Parathyroid adenoma (tissue), 2 donors: Measurements from ENCODE around the gene H3-3A.

Source experiments
- H2AFZ ChIP-seq: fragments of 300-600 bp; sonication (generic); one replicate; pipeline ENCODE4 v1.7.0; 2017; ENCODE audit warnings: antibody characterized with exemption, mild to moderate bottlenecking
- H3K27ac ChIP-seq: fragments of 300-600 bp; sonication (generic); one replicate; pipeline ENCODE4 v1.7.0; 2017
- H3K27me3 ChIP-seq: fragments of 300-600 bp; sonication (generic); one replicate; pipeline ENCODE4 v1.7.0; 2017; ENCODE audit warnings: low read length; ENCODE audit not compliant: control insufficient read depth, insufficient read depth
- H3K36me3 ChIP-seq: fragments of 300-600 bp; sonication (generic); one replicate; pipeline ENCODE4 v1.7.0; 2017; ENCODE audit warnings: low read length; ENCODE audit not compliant: control insufficient read depth, insufficient read depth
- H3K4me1 ChIP-seq: fragments of 300-600 bp; sonication (generic); one replicate; pipeline ENCODE4 v1.7.0; 2017; ENCODE audit warnings: control low read depth
- H3K4me2 ChIP-seq: fragments of 300-600 bp; sonication (generic); one replicate; pipeline ENCODE4 v1.7.0; 2017; ENCODE audit warnings: low read length
- H3K4me3 ChIP-seq: fragments of 300-600 bp; sonication (generic); one replicate; pipeline ENCODE4 v1.7.0; 2017; ENCODE audit warnings: low read depth, low read length
- H3K79me2 ChIP-seq: fragments of 300-600 bp; sonication (generic); one replicate; pipeline ENCODE4 v1.7.0; 2017; ENCODE audit warnings: control low read depth
- H3K9ac ChIP-seq: fragments of 300-600 bp; sonication (generic); one replicate; pipeline ENCODE4 v1.7.0; 2017; ENCODE audit warnings: mild to moderate bottlenecking
- H3K9me3 ChIP-seq: fragments of 300-600 bp; sonication (generic); one replicate; pipeline ENCODE4 v1.7.0; 2017; ENCODE audit warnings: low read length; ENCODE audit not compliant: control insufficient read depth
- CTCF ChIP-seq: fragments of 300-600 bp; sonication (generic); IDR thresholded peaks from one replicate; pipeline ENCODE4 v1.7.0; 2017; ENCODE audit warnings: antibody characterized with exemption, mild to moderate bottlenecking
- donor health status: primary hyperparathyroidism.

H3-3A gene

GRCh38 chr1:226078374-226078773 lies 15.9 kb downstream of the H3-3A start:
- TF ChIP-seq CTCF: no peak
- Histone ChIP-seq H3K36me3 (no peaks in the 10 kb centered on the region), H3K4me3 (no peak overlapping the region), H3K4me1 (no peaks in the 10 kb centered on the region), H3K79me2 (no peaks in the 10 kb centered on the region), H3K9ac (no peak overlapping the region), H3K27me3 (no peaks in the 10 kb centered on the region), H3K9me3 (no peaks in the 10 kb centered on the region), H3K4me2 (no peak overlapping the region), H3K27ac (no peak overlapping the region), H2AFZ (no peak overlapping the region)

- Histone ChIP-seq H3K27ac (peak overlapping the region; percentile 65), H3K4me3 (peak overlapping the region; percentile 81), H3K79me2 (no peaks in the 10 kb centered on the region), H3K4me2 (peak overlapping the region; percentile 92), H3K36me3 (no peaks in the 10 kb centered on the region), H3K9me3 (no peaks in the 10 kb centered on the region), H2AFZ (peak overlapping the region; percentile 95), H3K9ac (no peak overlapping the region), H3K4me1 (no peaks in the 10 kb centered on the region), H3K27me3 (no peaks in the 10 kb centered on the region)
- no peak for TF ChIP-seq CTCF
Observed at GRCh38 chr1:226082587-226082917, 20.0 kb downstream of the H3-3A start.

- H3K27ac ChIP-seq: peak overlapping the region; percentile 65
Observed at GRCh38 chr1:226082959-226083301, 20.4 kb downstream of the H3-3A start.

GRCh38 chr1:226083302-226084101 lies 21.0 kb downstream of the H3-3A start:
- no peaks in the 10 kb centered on the region for H3K4me1 ChIP-seq
- peak overlapping the region; percentile 65 for H3K27ac ChIP-seq
- H3K4me3 ChIP-seq: peak overlapping the region; percentile 81
- no peaks in the 10 kb centered on the region for H3K27me3 ChIP-seq
- no peak overlapping the region for H3K9ac ChIP-seq
- no peak for TF ChIP-seq CTCF
- no peaks in the 10 kb centered on the region for H3K9me3 ChIP-seq
- H3K36me3 ChIP-seq: no peaks in the 10 kb centered on the region
- H3K4me2 ChIP-seq: peak overlapping the region; percentile 92
- no peaks in the 10 kb centered on the region for H3K79me2 ChIP-seq
- peak overlapping the region; percentile 95 for H2AFZ ChIP-seq

More at GRCh38 chr1:226082959-226083301, 20.4 kb downstream of the H3-3A start:
- Histone ChIP-seq H3K27me3 (no peaks in the 10 kb centered on the region), H3K9me3 (no peaks in the 10 kb centered on the region), H3K4me3 (peak overlapping the region; percentile 81), H3K4me1 (no peaks in the 10 kb centered on the region), H3K79me2 (no peaks in the 10 kb centered on the region), H3K9ac (no peak overlapping the region), H3K36me3 (no peaks in the 10 kb centered on the region), H3K4me2 (peak overlapping the region; percentile 92), H2AFZ (peak overlapping the region; percentile 95)
- TF ChIP-seq CTCF: no peak
